ENCODE data around the gene S100A10.

S100A10 gene

GRCh38 chr1:151985768-151986167 is 7.9 kb downstream of the S100A10 start:
- DNase-seq = no peak

GRCh38 chr1:151985270-151985669 is 8.4 kb downstream of the S100A10 start:
- no peak for DNase-seq

GRCh38 chr1:151984313-151984956 is 9.2 kb downstream of the S100A10 start:
- DNase-seq = no peak

- no peak for DNase-seq
These were observed 11.2 kb downstream of the S100A10 start for GRCh38 chr1:151982300-151983005.

- DNase-seq = no peak
These were observed 12.5 kb downstream of the S100A10 start for GRCh38 chr1:151981178-151981525.

- no peak for DNase-seq
These were observed 13.1 kb downstream of the S100A10 start for GRCh38 chr1:151980287-151981177.

- DNase-seq = no peak
These were observed 14.7 kb downstream of the S100A10 start for GRCh38 chr1:151978922-151979321.

- no peak for DNase-seq
These were observed 15.9 kb downstream of the S100A10 start for GRCh38 chr1:151977662-151978230.

GRCh38 chr1:151976858-151977257 is 16.8 kb downstream of the S100A10 start:
- no peak for DNase-seq

GRCh38 chr1:151976015-151976343 is 17.7 kb downstream of the S100A10 start:
- DNase-seq = no peak

- DNase-seq = no peak
These were observed 18.2 kb downstream of the S100A10 start for GRCh38 chr1:151975311-151976014.

GRCh38 chr1:151972542-151973248 is 21.0 kb downstream of the S100A10 start:
- no peak for DNase-seq

- no peak for DNase-seq
These were observed 23.0 kb downstream of the S100A10 start for GRCh38 chr1:151970626-151971025.

GRCh38 chr1:151970128-151970527 is 23.5 kb downstream of the S100A10 start:
- no peak for DNase-seq

- DNase-seq = no peak
These were observed 24.8 kb downstream of the S100A10 start for GRCh38 chr1:151968791-151969399.

- peak; percentile 27 for DNase-seq
These were observed 25.6 kb downstream of the S100A10 start for GRCh38 chr1:151968058-151968457.

GRCh38 chr1:151967091-151967490 is 26.6 kb downstream of the S100A10 start:
- DNase-seq = no peak

- DNase-seq = no peak
These were observed 27.6 kb downstream of the S100A10 start for GRCh38 chr1:151966061-151966460.

- no peak for DNase-seq
These were observed 29.1 kb downstream of the S100A10 start for GRCh38 chr1:151964510-151964909.

GRCh38 chr1:151963288-151963687 is 30.4 kb downstream of the S100A10 start:
- no peak for DNase-seq

GRCh38 chr1:151961833-151962232 is 31.8 kb downstream of the S100A10 start:
- no peak for DNase-seq
